HG02981 (cell line): ENCODE results near the gene VWCE.

Source experiments
- ATAC-seq: cut with Tn5 transposase; IDR thresholded peaks from one replicate; pipeline ENCODE4 v1.9.1; 2021; ENCODE audit warnings: mild to moderate bottlenecking, moderate library complexity; ENCODE audit not compliant: unreplicated experiment

Gene VWCE, protein sequence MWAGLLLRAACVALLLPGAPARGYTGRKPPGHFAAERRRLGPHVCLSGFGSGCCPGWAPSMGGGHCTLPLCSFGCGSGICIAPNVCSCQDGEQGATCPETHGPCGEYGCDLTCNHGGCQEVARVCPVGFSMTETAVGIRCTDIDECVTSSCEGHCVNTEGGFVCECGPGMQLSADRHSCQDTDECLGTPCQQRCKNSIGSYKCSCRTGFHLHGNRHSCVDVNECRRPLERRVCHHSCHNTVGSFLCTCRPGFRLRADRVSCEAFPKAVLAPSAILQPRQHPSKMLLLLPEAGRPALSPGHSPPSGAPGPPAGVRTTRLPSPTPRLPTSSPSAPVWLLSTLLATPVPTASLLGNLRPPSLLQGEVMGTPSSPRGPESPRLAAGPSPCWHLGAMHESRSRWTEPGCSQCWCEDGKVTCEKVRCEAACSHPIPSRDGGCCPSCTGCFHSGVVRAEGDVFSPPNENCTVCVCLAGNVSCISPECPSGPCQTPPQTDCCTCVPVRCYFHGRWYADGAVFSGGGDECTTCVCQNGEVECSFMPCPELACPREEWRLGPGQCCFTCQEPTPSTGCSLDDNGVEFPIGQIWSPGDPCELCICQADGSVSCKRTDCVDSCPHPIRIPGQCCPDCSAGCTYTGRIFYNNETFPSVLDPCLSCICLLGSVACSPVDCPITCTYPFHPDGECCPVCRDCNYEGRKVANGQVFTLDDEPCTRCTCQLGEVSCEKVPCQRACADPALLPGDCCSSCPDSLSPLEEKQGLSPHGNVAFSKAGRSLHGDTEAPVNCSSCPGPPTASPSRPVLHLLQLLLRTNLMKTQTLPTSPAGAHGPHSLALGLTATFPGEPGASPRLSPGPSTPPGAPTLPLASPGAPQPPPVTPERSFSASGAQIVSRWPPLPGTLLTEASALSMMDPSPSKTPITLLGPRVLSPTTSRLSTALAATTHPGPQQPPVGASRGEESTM

DNA sequence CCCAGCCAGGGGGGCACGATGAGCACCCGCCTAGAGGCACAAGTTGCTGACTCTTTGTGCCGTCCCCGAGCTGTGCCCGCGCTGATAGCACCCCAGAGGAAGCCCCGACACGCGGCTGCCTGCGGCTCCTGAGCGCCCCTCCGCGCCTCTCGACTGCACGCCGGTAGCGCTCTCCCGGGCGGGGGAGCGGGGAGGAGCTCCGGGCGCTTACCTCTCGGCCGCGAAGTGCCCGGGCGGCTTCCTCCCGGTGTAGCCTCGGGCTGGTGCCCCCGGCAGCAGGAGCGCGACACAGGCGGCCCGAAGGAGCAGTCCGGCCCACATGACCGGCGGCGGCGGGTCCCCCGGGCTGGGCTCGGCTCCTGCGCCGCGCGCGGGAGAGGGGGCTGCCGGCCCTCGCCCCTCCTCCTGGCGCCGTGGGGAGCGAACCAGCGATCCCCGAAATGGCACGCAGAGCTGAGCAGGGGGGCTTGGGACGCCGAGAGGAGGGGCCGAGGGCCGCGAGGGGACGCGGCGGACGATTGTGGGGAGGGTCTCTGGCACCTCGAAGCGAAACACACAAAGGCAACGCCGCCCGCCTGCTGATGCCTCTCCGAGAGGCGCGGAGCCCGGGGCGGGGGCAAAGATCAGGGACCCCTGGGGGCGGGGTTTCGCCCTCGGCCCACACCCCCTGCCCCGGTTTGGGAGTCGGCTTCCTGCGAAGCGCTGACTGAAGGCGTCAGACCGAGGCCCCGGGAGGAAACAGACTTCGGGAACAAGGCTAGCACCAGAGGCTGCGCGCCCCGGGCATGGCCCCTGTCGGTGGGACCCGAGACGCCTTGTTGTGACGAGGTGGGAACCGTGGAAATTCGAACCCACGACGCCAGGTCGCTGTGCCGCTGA lies at the start of gene VWCE:
Gene VWCE (minus strand): TSS at position 600 of the 879 bp plus-strand sequence. CDS start 279 bp downstream, at position 321.
- ATAC-seq: peak; percentile 64

DNA sequence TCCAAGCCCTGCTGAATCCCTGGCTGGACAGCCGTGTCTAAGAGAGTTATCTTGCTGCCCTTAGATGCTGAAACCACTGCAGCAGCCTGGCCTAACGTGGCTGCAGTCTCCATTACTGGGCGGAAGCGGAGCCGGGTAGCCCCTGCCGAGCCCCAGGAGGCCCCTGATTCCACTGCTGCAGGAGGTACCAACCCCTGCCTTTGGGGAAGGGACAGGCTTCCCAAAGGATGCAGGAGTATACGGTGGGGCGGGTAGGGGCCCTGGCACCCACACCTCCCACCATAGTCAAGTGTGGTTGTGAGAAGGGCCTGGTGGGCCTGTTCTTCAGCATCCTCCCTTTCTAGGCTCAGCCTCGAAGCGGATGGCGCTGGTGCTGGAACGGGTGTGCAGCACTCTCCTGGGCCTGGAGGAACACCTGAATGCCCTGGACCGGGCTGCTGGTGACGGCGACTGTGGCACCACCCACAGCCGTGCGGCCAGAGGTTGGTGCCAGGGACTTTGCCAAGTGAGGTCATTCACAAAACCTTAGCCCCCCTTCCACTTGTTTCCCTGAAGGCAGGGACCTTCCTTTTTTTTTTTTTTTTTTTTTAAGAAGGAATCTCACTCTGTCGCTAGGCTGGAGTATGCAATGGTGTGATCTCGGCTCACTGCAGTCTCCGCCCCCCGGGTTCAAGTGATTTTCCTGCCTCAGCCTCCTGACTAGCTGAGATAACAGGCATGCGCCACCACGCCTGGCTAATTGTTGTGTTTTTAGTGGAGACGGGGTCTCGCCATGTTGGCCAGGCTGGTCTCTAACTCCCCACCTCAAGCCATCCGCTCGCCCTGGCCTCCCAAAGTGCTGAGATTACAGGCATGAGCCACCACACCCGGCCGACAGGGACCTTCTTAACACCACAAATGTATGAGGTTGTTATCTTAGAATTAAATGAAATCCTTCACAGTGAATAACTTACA lies 49.0 kb upstream of the VWCE start:
- ATAC-seq: no peak

DNA sequence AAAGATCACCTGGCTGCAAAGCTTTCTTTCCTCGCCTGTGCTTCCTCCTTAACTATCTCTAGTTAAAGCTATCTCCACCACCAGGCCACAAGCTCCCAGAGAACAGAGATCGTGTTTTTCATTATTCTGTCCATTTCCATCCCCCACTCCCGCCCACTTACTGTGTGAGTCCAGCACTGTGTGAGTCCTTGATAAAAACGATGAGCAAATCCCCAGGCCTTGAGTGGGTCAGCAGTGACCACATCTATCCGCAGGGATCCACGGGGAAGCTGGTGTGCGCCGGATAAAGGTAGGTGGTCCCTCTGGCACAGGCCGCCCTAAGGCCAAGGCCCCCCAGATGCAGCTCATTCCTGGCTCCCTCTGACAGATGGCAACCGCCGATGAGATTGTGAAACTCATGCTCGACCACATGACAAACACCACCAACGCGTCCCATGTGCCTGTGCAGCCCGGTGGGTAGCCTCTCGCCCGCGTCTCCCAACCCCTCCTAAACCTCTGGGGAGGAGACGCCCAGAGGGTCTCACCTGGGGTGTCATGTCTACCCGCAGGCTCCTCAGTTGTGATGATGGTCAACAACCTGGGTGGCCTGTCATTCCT lies 47.2 kb upstream of the VWCE start:
- no peak for ATAC-seq

DNA sequence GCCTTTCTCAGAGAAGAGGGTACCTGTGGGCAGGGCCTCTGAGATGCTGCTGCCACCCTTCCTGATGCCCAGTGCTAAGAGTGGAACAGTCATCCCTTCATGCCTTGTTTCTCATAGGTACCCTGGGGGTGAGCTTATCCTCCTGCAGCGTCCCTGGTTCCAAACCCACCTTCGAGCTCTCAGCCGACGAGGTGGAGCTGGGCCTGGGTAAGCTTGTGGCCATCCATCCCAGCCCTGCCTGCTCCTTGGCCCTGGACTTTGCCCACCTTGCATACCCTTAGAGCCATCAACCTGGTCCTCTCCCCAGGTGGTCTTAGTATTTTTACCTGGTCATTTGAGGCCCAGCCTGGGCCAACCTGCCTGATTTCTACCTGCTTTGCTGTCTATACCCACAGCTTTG lies 46.6 kb upstream of the VWCE start:
- ATAC-seq: no peak

DNA sequence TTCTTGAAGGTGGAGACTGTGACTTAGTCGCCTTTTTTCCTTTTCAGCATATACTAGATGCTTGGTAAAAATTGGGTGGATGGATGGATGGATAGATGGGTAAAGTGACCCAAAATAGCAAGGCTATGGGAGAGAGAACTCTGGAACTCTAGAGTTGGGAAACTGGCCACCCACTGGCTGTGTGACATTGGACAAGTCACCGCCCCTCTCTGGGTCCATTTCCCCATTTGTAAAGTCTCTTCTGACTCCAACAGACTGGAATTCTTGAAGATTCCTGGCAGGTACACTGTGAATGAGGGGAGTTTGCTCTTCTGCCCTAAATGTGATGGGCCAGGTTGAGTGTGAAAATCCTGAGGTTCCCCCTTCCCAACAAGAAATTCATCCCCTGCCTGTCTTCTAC lies 45.9 kb upstream of the VWCE start:
- ATAC-seq: no peak

DNA sequence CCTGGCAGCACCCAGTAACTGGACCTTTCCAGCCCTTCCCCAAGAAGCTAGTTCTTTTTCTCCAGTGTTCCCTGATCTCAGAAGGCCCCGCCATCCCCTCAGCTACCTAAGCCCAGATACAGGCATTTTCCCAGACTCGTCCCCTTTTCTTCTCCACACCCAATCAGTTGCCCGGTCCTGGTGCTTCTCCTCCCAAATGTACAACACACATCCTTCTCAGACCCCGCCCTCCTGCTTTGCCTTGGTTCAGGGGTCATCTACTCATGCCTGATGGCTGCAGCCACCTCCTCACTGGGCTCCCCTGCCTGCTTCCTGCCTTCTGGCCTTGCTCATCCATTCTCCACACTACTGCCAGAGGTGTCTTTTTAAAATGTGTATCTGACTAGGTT lies 44.4 kb upstream of the VWCE start:
- no peak for ATAC-seq

DNA sequence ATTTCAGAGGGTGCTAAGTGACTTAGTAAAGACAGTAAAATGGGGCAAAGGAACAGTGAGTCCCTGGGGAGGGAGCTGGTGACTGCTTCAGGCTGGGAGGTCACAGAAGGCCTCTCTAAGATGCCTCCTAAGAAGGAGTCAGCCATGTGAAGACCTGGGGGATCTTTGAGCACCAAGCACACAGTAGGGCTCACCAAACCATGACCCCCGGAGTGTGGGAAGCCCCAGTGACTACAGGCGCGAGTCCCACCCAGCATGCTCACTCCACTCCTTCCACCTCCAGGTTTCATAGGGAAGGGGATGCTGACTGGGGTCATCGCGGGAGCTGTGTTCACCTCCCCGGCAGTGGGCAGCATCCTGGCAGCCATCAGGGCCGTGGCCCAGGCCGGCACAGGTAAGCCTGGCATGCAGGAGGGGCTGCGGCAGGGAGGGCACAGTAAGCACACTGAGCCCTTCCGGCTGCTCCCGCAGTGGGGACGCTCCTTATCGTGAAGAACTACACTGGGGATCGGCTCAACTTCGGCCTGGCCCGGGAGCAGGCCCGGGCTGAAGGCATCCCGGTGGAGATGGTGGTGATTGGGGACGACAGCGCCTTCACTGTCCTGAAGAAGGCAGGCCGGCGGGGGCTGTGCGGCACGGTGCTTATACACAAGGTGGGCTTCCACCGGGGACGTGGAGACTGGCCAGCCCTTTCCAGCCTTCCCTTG lies 43.8 kb upstream of the VWCE start:
- ATAC-seq: no peak

DNA sequence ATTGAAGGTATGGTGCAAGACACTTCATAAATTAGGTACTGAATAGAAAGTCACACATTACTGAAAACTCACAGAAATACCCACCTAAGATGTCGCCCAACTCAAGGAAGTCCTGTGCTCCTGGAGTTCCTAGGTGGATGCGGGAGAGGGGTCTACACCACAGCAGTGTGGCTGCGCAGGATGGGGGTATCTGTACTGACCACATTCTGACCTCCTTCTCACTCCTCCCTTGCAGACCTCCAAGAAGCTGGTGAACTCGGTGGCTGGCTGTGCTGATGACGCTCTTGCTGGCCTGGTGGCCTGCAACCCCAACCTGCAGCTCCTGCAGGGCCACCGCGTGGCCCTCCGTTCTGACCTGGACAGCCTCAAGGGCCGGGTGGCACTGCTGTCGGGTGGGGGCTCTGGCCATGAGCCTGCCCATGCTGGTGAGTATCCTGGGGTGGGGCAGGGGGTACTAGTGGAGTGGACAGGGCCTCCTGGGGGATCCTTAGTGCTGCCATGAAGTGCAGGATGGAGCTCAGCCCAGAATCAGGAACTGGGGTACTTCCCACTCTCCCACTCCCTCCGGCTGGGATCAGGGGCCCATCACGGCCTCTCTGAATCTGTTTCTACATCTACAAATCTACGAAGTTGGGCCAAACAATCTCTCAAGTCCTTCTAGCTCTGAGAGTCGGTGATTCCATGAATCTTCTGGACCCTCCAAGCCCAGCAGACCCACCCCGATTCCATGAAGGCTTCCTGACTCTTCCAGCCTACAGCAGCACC lies 42.8 kb upstream of the VWCE start:
- no peak for ATAC-seq

DNA sequence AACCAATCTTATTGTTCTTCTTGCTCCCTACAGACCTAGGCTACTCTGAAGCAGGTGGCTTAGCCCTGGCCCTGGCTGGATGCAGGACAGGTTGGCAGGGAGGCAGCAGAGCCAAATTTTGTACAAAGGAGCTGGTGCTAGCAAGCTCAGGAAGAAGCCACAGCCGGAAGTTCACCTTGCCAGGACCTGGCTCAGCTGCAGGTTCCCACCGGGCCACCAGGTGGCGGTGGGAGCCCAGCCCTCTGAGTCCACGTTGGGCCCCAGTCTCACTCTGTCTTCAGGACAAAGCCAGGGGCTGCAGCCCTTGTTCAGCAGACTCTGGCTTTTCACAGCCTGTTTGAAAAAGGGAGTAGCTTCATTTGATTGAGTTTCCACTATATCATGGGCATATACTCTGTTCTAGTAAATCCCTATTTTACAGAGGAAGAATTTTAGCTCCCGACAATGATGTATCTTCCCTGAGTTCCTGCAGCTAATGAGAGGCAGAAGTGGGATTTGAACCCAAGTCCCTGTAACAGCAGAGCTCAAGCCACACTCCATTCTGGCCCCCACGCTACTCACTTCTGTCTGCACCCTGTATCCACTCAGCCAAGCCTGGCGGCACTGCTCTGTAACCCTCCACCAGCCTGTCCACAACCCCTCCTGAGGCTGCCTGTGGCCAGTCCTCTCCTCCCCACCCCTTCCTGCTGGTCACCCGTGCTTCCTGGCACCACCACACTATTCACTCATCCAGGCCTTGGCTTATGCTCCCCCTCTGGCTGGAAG lies 41.2 kb upstream of the VWCE start:
- ATAC-seq: peak; percentile 49

DNA sequence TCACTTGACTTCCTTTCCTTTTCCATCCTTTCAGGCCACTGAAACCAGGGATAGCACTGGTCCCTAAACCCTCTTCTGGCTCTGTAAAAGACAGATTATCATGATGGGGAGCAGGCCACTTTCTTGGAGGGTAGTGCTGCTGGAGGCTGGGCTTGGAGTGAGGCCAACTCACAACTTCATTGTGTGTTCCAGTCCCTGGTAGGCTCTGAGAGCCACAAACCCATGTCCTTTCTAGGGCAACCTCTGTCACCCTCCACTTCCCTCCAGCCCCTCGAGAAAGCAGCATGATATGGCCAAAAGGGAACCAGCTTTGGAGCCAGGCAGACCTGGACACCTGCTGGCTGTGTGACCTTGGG lies 40.2 kb upstream of the VWCE start:
- no peak for ATAC-seq

DNA sequence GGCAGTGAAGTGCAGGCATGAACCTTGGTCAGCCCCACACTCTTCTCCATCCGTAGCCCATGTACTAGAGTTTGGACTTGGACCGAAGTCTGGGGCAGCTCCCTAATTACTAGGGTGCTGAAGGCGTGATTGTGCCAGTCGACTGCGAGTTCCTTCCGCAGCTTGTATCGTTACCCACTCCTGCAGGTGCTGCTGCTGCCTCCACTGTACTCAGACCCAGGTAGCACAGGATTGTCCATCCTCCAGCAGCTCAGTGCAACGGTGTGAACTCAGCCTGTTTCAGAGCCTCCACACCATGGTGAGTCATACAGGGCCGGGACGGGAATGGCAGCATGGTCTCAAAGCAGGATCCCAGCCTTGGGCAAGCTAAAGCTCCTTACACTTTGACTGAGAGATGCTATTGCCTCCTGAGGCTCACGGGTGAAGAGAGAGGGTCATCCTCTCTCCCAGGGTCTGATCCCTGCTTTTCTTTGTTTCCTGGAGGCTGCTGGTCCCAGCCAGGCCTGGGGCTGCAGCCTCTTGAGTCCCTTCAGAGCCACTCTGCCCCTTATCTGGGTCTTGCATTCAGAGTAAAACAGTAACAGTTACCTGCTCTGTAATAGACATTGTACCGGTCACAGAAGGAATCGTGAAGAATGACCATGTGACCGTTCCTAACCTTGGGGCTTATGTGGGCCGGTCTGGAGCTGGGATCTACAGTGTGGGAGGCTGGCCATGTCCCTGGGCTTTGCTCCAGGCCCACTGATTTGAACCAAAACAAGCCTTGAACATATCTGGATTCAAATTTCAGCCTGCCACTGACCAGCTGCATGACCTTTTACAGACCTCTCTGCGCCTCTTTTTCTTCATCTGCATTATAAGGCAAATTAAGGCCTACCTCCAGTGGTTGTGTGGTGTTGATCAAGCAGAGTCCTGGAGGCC lies 39.6 kb upstream of the VWCE start:
- no peak for ATAC-seq

DNA sequence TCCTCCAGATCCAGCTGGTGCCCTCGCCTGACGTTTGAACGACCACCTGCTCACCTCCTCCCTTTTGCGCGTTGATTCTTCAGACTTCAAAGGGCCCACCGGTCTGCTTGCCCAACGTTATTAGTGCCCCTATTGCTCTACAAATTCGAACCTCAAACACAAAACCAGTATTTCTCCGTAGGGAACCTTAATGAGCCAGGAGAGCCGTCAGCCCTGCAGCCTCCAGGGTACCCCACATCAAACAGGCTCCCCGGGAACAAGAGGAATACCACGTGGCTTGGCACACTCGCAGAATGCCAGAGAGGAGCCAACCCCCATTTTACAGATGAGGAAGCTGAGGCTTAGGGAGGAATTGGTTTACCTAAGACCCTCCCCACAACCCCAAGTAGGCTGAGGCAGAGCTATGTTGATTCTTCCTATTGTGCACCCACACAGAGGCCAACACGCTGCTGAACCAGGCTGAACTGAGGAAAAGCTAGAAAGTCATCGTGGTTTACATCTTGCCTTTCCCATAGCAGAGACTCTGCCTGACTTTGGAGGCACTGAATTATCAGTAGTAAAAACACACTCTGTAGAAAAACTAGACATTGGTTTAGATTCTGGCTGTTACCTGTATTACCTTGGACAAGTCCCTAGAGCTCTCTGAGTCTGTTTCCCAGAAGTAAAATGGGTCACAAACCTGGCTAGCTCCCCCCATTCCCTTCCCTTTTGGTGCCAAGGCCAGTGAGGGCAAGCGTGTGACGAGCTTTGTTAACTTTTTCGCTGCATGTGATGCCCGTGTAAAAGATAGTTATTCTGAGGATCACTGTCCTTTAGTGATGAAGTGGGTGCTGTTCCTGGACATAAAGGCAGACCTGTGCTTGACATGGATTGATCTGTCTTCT lies 38.7 kb upstream of the VWCE start:
- peak; percentile 7 for ATAC-seq

DNA sequence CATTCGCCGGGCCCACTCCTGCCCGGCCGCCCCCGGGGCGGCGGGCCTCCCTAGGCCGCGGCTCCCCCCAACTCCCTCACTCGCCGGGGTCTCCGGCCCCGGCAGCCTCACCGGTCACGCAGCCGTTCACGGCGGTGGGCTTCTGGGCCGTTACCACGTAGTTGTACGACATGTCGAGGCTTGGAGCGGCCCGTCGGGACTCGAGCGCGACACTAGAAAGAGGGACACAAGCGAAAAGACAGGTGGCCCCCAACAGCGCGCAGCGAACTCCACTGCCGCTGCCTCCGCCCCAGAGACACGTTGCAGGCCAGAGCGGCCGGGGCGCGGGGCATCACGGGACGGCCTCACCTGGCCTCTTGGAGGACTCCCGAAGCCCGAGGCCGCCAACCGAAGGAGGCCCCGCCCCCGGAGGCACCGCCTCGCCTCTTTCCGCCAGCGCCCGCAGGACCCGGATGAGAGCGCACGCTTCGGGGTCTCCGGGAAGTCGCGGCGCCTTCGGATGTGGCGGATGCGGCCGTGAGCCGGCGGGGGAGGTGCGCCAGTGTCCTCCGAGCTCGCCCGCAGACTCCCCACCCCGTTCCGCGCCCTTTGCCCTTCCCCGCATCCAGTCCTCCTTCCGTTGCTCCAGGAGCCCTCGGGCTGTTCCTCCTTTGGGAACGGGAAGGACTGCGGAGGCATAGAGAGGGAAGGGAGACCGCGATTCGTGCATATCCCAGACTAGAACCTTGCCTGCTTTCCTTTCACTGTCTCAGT lies 37.9 kb upstream of the VWCE start, which contains the start of the genes DDB1 and TKFC:
Gene DDB1 (minus strand): TSS at position 309 of the 753 bp plus-strand sequence. CDS start 137 bp downstream, at position 172.
Gene TKFC (plus strand): TSS at position 432 of the 753 bp plus-strand sequence. CDS start 1,501 bp downstream, outside the sequence.
- peak; percentile 87 for ATAC-seq

DNA sequence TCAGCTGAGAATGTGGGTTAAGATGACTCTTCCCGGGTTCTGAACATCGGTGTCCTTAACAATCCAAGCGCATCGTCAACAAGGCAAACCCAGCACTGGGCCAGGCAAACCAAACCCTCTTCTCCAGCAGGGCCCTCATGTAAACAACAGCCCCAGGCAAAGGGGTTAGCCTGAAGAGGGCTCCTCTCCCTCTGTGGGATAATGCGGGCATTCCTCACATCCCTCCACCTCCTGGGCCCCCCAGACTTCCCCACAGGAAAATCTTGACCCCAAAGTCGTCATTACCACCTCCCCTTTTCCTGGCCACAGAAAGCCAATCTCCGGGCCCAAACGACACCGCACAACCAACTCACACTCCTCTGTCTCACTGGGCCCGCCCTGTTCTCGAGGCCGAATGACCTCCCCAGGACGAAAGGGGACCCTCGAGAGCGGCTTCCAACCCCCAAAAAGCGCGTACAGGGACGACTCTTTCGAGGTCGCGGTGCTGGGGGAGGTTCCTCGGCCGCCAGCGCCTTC lies 37.2 kb upstream of the VWCE start:
- no peak for ATAC-seq
